ENCODE measurements around the gene CXorf58.

- TF ChIP-seq TAF1 (IDR thresholded peaks at IDR 0.05; ENCODE audit: borderline replicate concordance, low read depth, low read length) (no peak), POLR2A (IDR thresholded peaks at IDR 0.05; ENCODE audit: low read depth, low read length) (no peak), POLR2AphosphoS5 (IDR thresholded peaks at IDR 0.05; ENCODE audit: low read depth, low read length) (no peak)
Measured at GRCh38 chrX:23953908-23954269, 46.1 kb downstream of the CXorf58 start.

All from GM12892 (cell line).